A673 (cell line): Measurements from ENCODE around the gene SLC29A3.

ENCODE experiments used
- EZH2 ChIP-seq: fragments of 200-600 bp; sonication (generic); IDR thresholded peaks from 2 replicates; pipeline ENCODE4 v1.6.1; 2017; ENCODE audit warnings: borderline replicate concordance, low read depth, mild to moderate bottlenecking, mixed read lengths, antibody characterized with exemption, low read length; ENCODE audit not compliant: poor library complexity, severe bottlenecking
- TF ChIP-seq, protein P1 (sequence below): fragments of 300-800, 200-600 bp; sonication (generic); conservative IDR thresholded peaks from 2 replicates; pipeline ENCODE4 v1.5.1; 2017; ENCODE audit warnings: low read depth, mild to moderate bottlenecking, antibody characterized with exemption, low read length, moderate library complexity, mixed read lengths

DNA sequence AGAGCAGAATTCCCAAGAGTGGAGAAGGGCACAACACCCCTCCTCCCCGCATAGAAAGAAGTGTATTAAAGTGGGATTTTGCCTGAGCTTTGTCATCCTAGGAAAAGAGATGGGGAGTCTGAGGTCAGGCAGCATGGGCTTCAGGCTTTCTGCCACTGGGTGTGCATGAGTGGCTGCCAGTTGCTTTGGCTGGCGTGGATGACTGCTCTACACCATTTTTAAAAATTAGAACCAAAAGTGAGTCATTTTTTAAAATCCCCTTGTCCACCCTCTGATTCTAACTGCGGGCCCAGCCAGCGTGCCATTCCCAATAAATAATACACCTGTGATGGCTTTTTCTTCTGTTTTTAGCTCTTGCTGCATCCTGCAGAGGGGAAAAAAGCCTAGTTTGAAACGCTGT, 13.4 kb downstream of the SLC29A3 start:
- TF ChIP-seq, protein P1, sequence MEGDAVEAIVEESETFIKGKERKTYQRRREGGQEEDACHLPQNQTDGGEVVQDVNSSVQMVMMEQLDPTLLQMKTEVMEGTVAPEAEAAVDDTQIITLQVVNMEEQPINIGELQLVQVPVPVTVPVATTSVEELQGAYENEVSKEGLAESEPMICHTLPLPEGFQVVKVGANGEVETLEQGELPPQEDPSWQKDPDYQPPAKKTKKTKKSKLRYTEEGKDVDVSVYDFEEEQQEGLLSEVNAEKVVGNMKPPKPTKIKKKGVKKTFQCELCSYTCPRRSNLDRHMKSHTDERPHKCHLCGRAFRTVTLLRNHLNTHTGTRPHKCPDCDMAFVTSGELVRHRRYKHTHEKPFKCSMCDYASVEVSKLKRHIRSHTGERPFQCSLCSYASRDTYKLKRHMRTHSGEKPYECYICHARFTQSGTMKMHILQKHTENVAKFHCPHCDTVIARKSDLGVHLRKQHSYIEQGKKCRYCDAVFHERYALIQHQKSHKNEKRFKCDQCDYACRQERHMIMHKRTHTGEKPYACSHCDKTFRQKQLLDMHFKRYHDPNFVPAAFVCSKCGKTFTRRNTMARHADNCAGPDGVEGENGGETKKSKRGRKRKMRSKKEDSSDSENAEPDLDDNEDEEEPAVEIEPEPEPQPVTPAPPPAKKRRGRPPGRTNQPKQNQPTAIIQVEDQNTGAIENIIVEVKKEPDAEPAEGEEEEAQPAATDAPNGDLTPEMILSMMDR, result no peak
- TF ChIP-seq EZH2, result no peak
